Measurements from ENCODE around the gene DUSP10. TPM values are rescaled to one million over a fixed set of nuclear protein-coding genes. Genes with fewer than 3 reads are reported as not detected.

DUSP10 gene
- total RNA-seq, 1 experiment from 2014 or later = 1.7 TPM

DNA sequence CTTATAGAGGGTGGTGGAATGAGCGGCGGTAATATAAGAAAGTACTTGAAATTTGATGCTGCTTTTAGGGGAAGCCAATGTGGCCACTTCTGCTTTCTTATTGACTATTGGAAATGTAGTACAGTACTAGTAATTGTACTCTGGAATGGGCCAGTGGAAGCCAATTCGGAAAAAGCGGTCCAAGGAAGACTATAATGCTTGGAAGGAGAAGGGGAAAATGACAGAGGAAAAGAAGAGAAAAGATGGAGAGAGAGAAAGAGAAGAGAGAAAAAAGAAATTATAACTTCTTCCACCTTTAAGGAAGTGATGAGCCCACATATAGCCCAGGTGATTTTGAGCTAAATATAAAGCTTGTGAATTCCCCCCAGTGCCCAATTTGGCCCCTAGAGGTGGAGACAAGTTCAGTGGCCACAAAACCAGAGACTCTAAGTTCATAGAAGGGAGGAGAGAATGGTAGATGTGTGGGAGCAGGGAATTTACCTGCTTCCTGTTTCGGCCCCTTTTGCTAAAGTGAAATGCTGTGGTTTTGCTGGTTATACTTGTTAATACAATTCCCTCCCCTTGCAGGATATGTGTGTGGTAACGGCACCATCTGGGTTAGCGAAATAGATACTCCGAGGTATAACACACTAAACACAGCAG, 35.7 kb upstream of the DUSP10 start:
- TF ChIP-seq FOSL1 (IDR thresholded peaks at IDR 0.05; ENCODE audit: low read depth) (no peak), POLR2AphosphoS5 (IDR thresholded peaks at IDR 0.05; ENCODE audit: low read depth, low read length) (no peak), TCF7L2 (IDR thresholded peaks at IDR 0.05; ENCODE audit: borderline replicate concordance, extremely low read depth, insufficient read depth, insufficient read length) (no peak), POLR2A (IDR thresholded peaks at IDR 0.05; ENCODE audit: borderline replicate concordance, extremely low read depth, insufficient read depth, insufficient read length) (no peak), JUND (IDR thresholded peaks at IDR 0.05) (no peak), CBX3 (IDR thresholded peaks at IDR 0.05; ENCODE audit: low read depth) (no peak), CEBPB (IDR thresholded peaks at IDR 0.05; ENCODE audit: low read depth) (no peak), ELF1 (IDR thresholded peaks at IDR 0.05; ENCODE audit: borderline replicate concordance, low read depth) (no peak), EZH2 (IDR thresholded peaks at IDR 0.05) (no peak), EZH2phosphoT487 (IDR thresholded peaks at IDR 0.05; ENCODE audit: borderline replicate concordance) (no peak), SP1 (IDR thresholded peaks at IDR 0.05; ENCODE audit: low read depth) (no peak), YY1 (IDR thresholded peaks at IDR 0.05; ENCODE audit: extremely low read depth, insufficient replicate concordance, low read depth, low read length) (no peak), RAD21 (IDR thresholded peaks at IDR 0.05; ENCODE audit: low read depth) (no peak), SIN3A (IDR thresholded peaks at IDR 0.05; ENCODE audit: low read depth) (no peak)
- TF ChIP-seq, protein P1, sequence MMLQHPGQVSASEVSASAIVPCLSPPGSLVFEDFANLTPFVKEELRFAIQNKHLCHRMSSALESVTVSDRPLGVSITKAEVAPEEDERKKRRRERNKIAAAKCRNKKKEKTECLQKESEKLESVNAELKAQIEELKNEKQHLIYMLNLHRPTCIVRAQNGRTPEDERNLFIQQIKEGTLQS (IDR thresholded peaks at IDR 0.05) = no peak
- TF ChIP-seq, protein P2, sequence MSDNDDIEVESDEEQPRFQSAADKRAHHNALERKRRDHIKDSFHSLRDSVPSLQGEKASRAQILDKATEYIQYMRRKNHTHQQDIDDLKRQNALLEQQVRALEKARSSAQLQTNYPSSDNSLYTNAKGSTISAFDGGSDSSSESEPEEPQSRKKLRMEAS (IDR thresholded peaks at IDR 0.05) = no peak
- TF ChIP-seq, protein P3, sequence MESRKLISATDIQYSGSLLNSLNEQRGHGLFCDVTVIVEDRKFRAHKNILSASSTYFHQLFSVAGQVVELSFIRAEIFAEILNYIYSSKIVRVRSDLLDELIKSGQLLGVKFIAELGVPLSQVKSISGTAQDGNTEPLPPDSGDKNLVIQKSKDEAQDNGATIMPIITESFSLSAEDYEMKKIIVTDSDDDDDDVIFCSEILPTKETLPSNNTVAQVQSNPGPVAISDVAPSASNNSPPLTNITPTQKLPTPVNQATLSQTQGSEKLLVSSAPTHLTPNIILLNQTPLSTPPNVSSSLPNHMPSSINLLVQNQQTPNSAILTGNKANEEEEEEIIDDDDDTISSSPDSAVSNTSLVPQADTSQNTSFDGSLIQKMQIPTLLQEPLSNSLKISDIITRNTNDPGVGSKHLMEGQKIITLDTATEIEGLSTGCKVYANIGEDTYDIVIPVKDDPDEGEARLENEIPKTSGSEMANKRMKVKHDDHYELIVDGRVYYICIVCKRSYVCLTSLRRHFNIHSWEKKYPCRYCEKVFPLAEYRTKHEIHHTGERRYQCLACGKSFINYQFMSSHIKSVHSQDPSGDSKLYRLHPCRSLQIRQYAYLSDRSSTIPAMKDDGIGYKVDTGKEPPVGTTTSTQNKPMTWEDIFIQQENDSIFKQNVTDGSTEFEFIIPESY (IDR thresholded peaks at IDR 0.05; ENCODE audit: extremely low read depth, insufficient replicate concordance, low read length) = no peak
- TF ChIP-seq, protein P4, sequence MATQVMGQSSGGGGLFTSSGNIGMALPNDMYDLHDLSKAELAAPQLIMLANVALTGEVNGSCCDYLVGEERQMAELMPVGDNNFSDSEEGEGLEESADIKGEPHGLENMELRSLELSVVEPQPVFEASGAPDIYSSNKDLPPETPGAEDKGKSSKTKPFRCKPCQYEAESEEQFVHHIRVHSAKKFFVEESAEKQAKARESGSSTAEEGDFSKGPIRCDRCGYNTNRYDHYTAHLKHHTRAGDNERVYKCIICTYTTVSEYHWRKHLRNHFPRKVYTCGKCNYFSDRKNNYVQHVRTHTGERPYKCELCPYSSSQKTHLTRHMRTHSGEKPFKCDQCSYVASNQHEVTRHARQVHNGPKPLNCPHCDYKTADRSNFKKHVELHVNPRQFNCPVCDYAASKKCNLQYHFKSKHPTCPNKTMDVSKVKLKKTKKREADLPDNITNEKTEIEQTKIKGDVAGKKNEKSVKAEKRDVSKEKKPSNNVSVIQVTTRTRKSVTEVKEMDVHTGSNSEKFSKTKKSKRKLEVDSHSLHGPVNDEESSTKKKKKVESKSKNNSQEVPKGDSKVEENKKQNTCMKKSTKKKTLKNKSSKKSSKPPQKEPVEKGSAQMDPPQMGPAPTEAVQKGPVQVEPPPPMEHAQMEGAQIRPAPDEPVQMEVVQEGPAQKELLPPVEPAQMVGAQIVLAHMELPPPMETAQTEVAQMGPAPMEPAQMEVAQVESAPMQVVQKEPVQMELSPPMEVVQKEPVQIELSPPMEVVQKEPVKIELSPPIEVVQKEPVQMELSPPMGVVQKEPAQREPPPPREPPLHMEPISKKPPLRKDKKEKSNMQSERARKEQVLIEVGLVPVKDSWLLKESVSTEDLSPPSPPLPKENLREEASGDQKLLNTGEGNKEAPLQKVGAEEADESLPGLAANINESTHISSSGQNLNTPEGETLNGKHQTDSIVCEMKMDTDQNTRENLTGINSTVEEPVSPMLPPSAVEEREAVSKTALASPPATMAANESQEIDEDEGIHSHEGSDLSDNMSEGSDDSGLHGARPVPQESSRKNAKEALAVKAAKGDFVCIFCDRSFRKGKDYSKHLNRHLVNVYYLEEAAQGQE (IDR thresholded peaks at IDR 0.05; ENCODE audit: low read depth) = no peak
- TF ChIP-seq, protein P5, sequence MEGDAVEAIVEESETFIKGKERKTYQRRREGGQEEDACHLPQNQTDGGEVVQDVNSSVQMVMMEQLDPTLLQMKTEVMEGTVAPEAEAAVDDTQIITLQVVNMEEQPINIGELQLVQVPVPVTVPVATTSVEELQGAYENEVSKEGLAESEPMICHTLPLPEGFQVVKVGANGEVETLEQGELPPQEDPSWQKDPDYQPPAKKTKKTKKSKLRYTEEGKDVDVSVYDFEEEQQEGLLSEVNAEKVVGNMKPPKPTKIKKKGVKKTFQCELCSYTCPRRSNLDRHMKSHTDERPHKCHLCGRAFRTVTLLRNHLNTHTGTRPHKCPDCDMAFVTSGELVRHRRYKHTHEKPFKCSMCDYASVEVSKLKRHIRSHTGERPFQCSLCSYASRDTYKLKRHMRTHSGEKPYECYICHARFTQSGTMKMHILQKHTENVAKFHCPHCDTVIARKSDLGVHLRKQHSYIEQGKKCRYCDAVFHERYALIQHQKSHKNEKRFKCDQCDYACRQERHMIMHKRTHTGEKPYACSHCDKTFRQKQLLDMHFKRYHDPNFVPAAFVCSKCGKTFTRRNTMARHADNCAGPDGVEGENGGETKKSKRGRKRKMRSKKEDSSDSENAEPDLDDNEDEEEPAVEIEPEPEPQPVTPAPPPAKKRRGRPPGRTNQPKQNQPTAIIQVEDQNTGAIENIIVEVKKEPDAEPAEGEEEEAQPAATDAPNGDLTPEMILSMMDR (IDR thresholded peaks at IDR 0.05 in 2 of 3, conservative IDR thresholded peaks at IDR 0.05 in 1 of 3; ENCODE audit: borderline replicate concordance in 1 of 3, insufficient read depth in 1 of 3, low read depth in 2 of 3, low read length in 2 of 3) = no peak
- no peaks in the 10 kb centered on the region for H4K20me1 ChIP-seq (ENCODE audit: insufficient read depth)
- H3K4me3 ChIP-seq (replicated peaks in 1 of 2; ENCODE audit: low read depth in 1 of 2, low read length in 2 of 2) = no peak overlapping the region
- ChIA-PET CTCF (no interaction called here), RAD21 (ENCODE audit: low non-redundant PET in 1 of 2, low total read pairs in 2 of 2, uncharacterized antibody in 2 of 2, unreplicated experiment in 2 of 2) (no interaction called here), POLR2A (no interaction called here)
- DNase-seq (ENCODE audit: low read depth, low spot score) = no peak
- BruUV-seq (replicated peaks) = no TSS peak
- H3K79me2 ChIP-seq (ENCODE audit: insufficient read depth, low read length) = no peaks in the 10 kb centered on the region
- no peak for ATAC-seq
- H3K9me3 ChIP-seq (ENCODE audit: control insufficient read depth in 1 of 2, insufficient read depth in 1 of 2, low read depth in 1 of 2, low read length in 2 of 2) = no peaks in the 10 kb centered on the region
- H3K27me3 ChIP-seq (ENCODE audit: insufficient read depth, low read length) = no peaks in the 10 kb centered on the region
- H3K9ac ChIP-seq (ENCODE audit: low read length) = no peak overlapping the region
- intact Hi-C loops (cut with micrococcal nuclease) = no loop called here
- H3K4me2 ChIP-seq (ENCODE audit: low read length) = no peak overlapping the region
- no peak overlapping the region for H2AFZ ChIP-seq (ENCODE audit: low read depth, low read length, poor library complexity, severe bottlenecking)
- H3K9me2 ChIP-seq (ENCODE audit: insufficient read depth) = no peaks in the 10 kb centered on the region
- no peaks in the 10 kb centered on the region for H3K36me3 ChIP-seq (ENCODE audit: control insufficient read depth in 1 of 2, insufficient read depth in 2 of 2, low read length in 2 of 2)
- H3K27ac ChIP-seq (ENCODE audit: low read depth, low read length) = no peak overlapping the region
- H3K4me1 ChIP-seq (ENCODE audit: control insufficient read depth in 1 of 2, insufficient read depth in 2 of 2, low read length in 2 of 2) = no peaks in the 10 kb centered on the region

Data from HCT116 (cell line).